HG03025 (cell line): ENCODE data around the gene TRIM7.
"Not testable (repeated sequence)": the region's sequence is repeated elsewhere in the genome, so short reads cannot be mapped to it uniquely, and the experiment has no call there.

Experiments
- ATAC-seq: cut with Tn5 transposase; IDR thresholded peaks from one replicate; pipeline ENCODE4 v1.9.1; 2021; ENCODE audit warnings: mild to moderate bottlenecking, moderate library complexity; ENCODE audit not compliant: unreplicated experiment, low FRiP score

Gene TRIM7

DNA sequence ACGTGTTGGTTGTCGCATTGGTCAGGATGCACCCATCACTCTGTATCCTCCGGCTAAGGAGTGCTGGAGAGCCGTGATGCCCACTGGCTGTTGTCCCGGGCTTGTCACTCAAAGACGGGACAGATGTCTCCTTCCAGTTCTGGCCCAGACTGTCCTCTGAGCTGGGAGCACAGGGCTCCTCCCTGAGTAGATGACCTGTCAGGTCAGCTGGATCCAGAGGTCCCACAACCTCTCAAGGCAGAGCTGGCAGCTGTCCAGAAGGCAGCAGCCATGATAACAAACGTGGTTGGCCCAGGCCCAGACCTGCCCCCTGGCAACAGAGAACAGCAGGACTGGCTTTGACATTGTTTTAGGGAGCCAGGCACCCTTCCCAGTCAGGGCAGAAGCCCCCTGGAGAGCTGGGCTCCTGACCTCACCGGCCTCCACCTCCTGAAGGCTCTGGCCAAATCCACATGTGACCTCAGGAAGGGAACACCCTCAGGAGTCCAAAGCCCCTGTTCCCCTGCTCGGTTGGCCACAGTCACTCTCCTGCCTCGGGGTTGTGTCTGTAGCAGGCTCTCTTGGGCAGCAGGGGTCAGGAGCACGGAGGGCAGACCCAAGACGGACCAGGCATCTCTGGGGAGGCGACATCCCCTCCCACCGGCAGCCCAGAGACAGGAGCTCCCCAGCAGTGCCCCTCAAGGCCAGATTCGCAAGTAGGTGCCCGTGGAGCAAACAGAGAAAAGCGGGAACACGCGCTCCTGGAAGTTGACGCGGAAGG lies 10.3 kb downstream of the TRIM7 start:
- ATAC-seq: no peak

DNA sequence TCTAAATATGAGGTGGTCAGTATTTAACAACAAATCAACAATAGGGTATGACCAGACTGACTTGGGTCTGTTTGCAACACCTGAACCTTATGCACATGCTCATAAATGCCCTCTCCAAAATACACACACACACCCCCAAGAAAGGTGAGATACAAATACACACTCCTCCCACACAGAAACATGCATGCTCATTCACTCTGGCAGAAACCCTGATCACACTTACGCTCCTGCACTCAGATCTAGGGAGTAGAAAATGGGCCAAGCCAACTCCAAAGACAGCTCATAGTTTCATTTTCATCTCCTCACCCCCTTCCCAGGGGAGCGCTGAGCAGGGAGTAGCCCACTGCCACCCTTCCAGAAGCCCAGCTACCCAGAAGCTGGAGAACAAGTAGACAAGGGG lies 11.3 kb downstream of the TRIM7 start:
- no peak for ATAC-seq

DNA sequence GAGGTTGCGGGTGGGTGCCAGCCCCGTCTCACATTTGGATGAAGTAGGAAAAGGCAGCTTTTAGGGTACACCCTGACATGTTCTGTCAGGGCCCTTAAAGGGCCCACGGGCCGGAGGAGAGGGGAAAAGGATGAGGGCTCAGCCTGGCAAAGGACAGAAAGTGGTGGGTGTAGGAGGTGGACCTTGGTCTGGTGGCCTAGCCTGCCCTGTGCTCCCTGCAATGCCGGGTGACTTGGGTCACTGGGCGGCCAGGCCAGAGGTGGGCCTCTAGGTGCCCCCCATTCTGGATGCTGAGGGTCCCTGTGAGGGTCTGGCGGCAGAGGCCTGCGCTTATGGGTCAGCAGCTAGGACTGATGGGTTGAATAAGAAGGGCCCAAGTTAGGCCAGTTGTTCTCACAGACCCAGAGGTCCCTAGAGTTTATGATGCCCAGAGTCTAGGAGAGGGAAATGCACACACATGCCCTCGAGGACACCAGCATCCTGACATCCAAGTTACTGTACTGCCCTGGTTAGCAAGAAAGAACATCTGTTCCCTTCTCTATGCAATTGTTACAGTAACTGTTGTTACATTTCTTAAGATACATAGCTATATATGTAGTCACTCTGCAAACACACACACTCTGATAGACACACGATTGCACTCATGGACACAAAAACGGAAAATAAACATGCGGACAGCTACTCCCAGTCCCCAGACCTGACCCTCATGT lies 12.5 kb downstream of the TRIM7 start:
- no peak for ATAC-seq

DNA sequence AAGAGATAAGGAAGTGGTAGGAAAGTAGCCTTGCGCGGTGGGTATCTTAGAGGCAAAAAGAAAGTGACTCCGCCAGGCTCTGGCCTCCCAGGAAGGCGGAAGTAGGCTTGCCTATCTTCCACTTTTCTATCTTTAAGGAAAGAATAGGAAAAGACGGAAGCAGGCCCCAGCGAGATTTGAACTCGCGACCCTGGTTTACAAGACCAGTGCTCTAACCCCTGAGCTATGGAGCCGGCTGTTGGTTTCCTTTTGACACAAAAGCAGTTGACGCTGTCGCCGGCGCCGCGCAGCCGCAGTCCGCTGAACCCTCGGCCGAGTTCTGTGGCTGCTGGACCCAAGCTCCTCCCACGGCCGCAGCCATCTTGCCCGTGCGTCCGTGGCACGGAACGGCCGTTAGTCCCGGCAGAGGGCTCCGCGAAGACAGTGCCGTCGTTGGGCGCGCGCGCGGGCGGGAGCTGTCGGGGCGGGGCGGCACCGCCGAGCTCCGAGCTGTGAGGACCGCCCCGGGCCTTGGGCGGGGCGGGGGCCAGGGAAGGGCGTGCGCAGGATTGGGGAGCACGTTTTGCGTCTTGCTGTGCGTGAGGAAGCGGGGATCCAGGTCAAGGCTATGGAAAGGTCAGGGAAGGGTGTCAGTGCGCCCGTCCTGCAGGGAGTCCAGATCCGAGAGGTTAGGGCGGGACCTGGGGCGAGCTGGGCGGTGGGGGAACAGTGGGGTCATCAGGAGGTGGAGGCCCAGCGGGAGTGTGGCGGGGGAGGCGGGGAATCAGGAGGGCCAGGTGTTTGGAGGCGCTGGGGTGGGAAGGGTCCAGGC lies 13.3 kb downstream of the TRIM7 start:
- peak; percentile 50 for ATAC-seq

DNA sequence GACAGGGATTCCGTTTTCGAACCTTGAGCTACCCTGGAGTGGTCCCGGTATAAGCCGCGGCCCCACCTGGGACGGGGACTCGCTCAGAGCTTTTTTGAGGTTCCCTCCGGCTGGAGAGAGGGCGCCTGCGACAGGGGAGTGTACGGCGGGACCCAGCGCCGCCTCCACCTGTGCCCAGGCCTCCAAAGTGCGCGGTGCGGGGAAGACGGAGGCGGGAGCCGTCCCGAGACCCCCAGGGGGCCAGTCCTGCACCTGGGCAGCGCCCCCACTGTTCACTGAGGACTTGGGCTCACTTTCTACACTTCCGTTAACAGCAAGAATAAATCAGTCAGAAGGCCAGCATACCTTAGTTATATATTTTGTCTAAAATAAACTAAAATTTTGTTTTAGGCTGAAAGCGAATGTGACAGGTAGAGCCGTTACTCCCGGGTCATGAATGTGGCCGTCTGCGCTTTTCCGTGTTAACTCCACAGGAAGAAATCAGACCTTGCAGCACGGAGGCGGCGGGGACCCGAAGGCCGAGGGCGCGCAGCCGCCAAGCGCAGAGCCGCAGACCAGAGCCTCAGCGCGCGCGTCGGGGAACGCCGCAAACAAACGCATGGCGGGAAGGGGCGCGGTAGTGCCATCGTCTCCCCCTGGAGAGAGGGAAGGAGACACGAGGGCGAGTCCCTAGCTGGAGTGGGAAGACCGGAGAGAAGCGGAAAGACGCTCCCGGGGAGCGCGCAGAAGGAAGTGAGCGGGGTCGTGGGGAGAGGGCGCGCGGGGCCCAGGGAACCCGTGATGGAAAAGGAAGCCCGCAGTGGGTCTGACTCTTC lies 14.1 kb downstream of the TRIM7 start:
- ATAC-seq: peak; percentile 10

DNA sequence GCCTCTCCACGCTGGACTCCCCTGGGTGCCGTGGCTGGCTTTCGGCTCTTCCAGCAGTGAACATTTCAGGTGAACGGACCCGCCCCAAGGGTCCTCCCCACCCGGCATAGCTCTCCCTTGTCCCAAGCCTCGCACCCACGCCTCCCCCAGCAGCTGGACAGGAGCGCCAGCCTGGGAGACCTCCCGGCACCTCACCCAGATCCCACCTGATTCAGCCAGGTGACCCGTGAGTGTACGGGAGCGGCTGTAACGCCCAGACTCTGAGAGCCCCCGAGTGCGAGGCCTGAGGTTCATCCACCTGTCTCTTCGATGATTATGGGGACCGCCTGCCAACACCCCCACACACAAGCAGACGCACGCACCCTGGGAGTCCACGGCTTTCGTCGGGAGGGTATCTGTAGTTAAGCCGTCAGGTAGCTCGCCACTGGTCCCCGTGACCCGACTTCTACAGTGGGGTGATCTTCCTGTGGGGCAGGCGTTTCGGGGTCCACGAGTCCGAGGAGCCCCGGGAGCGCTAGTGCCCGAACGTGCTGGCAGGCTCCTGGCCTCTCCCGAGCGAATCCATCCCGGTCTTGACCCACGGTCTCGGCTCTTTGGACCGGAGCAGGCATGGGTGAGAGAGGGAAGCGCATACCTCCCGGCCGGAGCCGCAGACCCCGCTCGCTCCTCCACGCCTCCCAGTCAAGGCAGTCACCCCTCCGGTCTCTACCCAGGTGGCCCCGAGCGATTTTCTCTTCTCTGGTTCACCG lies 14.9 kb downstream of the TRIM7 start:
- no peak for ATAC-seq

DNA sequence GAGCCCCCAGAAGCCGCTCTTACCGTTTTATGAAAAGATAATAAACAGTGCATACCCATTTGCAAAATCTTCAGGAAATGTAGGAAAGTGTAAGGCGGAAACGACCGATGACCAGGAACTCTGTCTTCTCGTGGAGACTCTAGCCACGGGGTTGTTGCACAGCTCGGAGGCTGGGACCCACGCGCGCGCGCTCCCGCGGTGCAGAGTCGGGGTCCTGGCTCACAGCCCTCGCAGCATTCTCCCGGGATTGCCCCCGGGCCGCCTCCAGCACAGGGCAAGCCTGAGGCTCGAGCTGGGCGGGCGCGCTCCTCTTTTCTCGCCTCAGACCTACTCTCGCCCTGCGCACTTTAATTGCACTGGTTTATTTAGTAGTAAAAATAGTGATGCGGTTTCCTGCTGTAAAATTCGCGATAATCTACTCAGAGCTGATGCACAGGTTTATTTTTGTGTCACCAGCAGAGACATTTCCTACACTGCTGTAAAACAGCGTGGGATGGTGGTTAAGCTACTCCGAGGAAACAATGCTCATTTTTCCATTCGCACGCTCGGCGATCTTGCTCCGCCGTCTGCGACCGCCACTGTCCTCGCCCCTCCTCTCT lies 15.5 kb downstream of the TRIM7 start:
- ATAC-seq: no peak

DNA sequence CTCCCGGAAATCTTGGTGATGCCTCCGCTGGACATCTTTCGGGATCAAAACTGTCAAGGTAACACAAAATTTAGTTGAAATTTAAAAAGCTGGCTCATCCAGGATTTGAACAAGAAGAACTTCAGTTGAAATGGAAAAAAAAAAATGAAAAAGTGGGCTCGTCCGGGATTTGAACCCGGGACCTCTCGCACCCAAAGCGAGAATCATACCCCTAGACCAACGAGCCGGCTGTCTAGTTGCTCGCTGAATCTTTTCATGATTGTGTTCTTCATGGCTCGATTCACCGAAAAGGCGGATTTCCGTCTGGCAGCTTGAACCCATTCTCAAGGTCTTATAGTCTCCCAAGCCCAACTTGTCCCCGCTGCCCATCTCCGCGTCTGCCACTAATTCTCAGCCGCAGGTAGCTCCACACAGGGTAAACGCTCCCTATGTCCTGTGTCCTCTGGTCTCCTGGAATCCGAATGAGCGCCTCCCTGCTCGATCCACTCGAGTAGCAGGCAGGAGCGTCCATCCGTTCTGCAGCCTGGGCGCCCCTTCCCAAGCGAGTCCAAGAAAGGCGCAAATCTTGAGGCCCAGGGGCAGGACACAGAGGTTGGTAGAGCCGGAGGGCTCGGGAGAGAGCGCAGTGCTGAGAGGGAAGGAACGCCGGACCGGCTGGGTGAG lies 16.2 kb downstream of the TRIM7 start:
- ATAC-seq: no peak

DNA sequence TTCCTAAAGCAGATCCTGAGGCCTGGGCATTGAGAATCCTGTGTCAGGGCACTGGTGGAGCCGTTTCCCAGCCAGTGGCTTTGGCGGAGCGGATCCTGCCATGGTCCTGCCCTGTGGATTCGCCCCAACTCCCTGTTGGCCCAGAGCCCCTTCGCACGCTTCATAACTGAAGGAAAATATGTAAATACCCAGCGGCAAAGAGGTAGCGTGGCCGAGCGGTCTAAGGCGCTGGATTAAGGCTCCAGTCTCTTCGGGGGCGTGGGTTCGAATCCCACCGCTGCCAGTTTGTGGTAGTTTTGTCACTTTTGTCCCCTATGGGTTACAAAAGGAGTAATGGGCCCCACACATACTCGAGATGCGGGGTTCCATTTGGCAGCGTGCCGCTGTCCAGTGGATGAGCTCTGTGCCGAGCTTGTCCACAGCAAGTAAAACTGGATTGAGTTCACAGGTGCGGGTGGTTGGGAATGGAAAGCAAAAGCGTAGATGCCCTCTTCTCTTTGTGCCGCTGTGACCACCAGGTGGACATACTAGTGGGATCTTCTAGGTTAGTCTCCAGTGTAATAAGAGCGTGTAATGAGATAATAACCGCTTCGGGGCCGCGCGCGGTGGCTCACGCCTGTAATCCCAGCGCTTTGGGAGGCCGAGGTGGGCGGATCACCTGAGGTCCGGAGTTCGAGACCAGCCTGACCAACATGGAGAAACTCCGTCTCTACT lies 17.3 kb downstream of the TRIM7 start:
- no peak for ATAC-seq

DNA sequence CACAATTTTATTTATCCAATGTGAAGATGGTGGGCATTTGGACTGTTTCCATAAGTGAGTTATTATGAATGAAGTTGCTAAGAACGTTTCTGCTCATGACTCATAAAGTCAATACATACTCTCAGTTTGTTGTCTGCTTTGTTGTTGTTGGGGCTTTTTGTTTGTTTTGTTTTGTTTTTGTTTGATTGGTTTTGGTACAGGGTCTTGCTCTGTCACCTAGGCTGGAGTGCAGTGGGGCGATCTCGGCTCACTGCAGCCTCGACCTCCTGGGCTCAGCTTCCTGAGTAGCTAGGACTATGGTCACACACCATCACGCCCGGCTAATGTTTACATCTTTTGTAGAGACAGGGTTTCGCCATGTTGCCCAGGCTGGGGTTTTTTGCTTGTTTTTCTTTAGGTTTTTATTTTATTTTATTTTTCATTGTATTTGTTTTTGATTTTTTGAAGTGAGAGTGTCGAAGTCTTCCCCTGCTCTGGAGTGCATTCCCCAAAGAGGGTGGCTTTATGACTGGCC lies 18.0 kb downstream of the TRIM7 start:
- ATAC-seq: no peak

DNA sequence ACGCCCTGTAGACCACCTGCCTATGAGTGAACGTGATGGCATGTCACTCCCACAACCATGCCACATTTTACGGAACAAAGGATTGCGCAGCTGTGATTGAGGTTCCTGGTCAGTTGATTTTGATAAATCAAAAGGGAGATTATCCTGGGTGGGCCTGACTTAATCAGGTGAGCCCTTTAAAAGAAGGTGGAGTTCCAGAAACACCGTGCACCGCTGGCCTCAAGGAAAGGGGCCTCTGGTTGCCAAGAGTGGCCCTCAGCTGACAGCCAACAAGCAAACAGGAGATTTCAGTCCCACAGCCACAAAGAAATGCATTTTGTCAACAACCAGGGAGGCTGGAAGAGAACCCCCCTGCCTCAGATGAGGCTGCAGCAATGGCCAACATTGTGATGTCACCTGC lies 19.0 kb downstream of the TRIM7 start:
- ATAC-seq: no peak

DNA sequence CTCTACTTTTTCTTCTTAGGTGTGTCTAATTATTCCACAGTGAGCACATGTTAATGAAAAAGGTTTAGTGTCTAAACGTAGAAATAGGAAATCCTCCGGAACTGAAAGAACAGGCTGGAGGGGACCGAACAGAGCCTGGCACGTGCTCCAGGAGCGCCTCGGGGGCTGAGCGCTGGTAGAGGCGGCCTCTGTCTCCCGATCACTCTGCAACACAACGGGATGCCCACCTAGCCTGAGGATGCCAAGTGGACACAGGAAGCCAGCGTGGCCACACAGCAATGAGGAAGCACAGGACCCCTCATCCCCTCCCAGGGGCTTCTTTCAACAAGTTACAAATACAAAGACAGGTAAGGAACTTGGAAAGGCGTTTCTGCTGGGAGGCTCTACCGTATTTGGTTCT lies 19.4 kb downstream of the TRIM7 start:
- ATAC-seq: no peak

DNA sequence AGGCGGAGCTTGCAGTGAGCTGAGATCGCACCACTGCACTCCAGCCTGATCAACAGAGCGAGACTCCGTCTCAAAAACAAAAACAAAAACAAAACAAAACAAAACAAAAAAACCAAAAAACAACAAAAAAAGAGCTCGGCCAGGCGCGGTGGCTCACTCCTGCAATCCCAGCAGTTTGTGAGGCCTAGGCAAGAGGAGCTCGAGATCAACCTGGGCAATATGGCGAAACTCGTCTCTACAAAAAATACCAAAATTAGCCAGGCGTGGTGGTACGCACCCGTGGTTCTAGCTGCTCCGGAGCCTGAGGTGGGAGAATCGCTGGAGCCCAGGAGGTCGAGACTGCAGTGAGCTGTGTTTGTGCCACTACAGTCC lies 20.2 kb downstream of the TRIM7 start:
- ATAC-seq: no peak

DNA sequence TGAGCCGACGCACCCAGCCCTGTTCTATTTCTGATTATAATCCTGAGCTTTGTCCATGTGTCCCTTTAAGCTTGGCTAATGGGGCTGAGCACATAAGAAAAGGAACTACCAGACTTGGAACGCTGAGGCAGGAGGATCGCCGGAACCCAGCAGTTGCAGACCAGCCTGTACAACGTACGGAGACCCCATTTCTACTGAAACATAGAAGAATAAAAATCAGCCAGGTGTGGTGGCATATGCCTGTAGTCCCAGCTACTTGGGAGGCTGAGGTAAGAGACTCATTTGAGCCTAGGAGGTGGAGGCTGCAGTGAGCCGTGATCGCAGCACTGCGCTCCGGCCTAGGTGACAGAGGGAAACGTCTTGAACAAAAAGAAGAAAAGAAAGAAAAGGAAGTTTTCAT lies 22.3 kb downstream of the TRIM7 start:
- ATAC-seq: no peak

DNA sequence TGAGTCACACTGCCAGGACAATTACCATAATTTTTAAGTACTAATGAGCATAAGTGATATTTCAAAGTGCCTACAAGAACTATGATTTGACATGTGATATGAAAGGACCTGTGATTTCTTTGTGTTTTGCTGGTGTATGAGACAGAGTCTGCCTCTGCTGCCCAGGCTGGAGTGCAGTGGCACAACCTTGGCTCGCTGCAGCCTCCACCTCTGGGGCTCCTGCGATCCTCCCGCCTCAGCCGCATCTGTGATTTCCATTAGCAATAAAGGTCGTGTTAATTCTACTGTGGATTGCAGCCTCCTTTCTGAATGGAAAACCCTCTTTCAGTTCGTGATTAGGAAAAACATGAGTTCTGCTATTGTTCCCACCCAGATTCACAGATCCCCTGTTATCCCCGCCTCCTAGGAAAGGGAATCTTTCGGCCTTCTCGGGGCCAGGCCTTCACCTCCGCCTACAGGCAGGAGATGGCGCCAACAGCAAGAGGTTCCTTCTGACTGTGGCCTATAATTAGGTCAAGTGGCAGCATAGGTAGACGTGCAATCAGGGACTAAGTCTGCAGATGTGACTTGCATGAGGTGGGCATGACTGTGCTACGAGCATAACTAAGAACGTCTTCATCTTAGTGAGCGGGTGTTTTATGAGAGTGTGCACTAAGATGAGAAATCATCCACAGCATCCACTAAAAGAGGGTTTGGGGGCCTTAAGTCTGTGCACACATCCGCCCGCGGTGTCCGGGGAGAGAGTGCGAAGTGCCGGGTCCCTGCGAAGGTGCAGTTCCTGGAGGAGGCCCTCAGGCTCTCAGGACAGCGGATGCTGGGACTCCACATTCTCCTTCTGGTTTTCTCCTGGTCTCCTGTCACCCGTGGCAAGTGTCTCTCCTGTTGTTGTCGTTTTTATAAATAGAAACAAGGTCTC lies 23.1 kb downstream of the TRIM7 start:
- ATAC-seq: no peak

DNA sequence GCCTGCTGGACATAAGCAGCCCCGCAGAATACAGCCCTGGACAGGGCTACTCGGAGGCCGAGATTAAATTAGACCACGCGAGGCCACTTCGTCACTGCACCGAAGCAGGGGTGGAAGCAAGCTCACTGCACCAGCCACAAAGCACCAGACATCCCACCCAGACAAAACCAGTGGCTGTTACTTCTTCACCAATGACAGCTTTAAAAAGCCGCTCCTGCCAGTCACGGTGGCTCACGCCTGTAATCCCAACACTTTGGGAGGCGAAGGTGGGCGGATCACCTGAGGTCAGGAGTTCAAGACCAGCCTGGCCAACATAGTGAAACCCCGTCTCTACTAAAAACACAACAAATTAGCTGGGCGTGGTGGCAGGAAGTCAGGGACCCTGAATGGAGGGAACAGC lies 27.4 kb downstream of the TRIM7 start:
- ATAC-seq: not testable (repeated sequence)
